Measurements from ENCODE around the gene ACTRT2.

DNA sequence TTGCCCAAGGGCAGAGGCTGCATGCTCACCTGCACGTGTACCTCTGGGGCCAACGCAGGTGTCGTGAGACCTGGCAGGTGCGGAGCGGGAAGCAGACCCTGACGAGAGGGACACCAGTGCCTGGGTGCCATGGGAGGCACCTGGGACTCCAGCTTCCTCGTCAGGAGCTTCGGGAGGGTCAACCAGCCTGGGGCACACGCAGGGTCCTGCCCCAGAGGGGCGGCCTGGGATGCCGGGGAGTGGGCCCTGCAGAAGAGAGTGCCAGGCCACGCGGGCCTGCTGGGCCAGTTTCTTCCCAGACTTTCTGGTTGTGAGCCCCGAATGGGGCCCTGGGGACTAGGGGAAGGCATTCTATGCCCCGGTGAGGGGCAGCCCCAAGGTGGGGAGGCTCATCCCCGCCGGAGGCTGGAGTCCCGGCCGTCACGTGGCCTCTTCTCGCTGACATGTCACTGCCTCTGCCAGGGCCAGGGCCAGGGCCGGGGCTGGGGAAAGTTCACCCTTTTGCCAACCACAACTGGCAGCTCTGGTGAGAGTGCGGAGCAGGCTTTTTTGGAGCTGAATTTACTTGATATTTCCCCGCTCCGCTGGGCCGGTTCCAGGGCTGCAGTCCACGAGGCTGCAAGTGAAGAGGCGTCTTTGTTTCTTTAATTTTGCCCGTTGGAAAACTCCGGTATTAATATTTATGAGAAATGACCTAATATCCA lies 38.5 kb upstream of the ACTRT2 start:
- TF ChIP-seq POLR2A (IDR thresholded peaks at IDR 0.05) = no peak
- TF ChIP-seq, protein P1, sequence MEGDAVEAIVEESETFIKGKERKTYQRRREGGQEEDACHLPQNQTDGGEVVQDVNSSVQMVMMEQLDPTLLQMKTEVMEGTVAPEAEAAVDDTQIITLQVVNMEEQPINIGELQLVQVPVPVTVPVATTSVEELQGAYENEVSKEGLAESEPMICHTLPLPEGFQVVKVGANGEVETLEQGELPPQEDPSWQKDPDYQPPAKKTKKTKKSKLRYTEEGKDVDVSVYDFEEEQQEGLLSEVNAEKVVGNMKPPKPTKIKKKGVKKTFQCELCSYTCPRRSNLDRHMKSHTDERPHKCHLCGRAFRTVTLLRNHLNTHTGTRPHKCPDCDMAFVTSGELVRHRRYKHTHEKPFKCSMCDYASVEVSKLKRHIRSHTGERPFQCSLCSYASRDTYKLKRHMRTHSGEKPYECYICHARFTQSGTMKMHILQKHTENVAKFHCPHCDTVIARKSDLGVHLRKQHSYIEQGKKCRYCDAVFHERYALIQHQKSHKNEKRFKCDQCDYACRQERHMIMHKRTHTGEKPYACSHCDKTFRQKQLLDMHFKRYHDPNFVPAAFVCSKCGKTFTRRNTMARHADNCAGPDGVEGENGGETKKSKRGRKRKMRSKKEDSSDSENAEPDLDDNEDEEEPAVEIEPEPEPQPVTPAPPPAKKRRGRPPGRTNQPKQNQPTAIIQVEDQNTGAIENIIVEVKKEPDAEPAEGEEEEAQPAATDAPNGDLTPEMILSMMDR (IDR thresholded peaks at IDR 0.05) = no peak
